ENCODE measurements around the gene MAP3K3. TPM values are rescaled to one million over a fixed set of nuclear protein-coding genes. Genes with fewer than 3 reads are reported as not detected.

Gene MAP3K3
- total RNA-seq (2014; rRNA removed; shearing (Covaris generic)) = 16.8 and 19.7 TPM in 2 replicates

DNA sequence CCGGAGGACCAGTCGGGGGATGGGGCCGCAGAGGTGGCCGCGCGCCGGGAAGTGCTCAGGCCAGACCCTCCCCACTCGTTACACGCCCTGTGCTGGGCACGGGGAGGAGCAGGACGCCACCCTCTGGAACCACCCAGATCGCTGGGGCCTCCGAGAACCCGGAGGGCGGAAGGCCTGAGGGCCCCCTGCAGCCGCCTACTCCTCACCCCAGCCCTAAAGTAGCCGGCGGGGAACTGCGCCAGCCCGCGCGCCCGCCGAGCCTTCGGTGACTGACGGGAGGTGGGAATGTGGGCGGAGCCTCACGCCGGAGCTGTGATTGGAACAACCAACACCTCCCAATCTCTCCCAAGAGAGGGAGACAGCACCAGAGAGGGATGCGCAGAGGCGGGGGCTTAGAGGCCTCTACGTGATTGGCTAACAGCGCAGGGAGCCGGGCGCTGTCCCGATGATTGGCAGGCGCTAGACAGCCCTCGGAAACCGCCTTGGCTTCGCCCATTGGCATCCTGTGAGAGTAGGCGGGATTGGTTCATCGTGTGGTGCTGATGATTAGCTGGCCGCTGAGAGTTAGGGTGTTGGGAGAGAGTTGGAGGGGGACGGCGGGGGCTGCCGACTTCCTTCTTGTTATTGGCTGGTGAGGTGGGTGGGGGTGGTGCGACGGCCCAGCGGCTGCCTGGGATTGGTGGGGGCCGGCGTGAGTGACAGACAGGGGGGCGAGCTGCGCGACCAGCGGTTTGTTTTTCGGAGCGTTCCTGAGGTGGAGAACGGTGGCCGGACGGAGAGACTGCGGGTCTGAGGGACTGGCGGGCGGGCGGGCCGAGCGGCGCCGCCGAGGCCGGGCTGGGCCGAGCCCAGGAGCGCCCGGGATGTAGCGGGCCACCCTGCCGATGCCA lies at the start of gene MAP3K3:
Gene MAP3K3, plus strand, starts transcription at position 734 of the 890 bp plus-strand sequence. CDS start 343 bp downstream, outside the sequence.
- peak; percentile 100 for DNase-seq (ENCODE audit: low read depth)

DNA sequence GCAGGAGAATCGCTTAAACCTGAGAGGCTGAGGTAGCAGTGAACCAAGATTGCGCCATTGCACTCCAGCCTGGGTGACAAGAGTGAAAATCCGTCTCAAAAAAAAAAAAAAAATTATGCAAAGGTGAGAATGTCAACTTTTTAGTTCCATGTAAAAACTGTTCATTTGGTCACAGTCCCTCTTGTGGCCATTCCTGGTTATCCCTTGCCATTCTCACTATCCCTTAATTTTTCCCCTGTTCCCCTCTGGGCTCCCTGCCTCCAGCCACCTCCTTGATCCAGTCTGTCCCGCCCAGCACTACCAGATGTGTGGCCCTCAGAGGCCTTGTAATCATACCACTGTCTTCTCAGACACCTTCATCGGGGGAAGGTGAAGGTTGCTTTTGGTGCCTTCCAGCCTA lies 48.6 kb upstream of the MAP3K3 start:
- DNase-seq (ENCODE audit: low read depth) = no peak

GRCh38 chr17:63578027-63578768 lies 44.0 kb upstream of the MAP3K3 start:
- no peak for DNase-seq (ENCODE audit: low read depth)

- DNase-seq (ENCODE audit: low read depth) = no peak
These were observed 43.5 kb upstream of the MAP3K3 start for GRCh38 chr17:63578769-63579111.

DNA sequence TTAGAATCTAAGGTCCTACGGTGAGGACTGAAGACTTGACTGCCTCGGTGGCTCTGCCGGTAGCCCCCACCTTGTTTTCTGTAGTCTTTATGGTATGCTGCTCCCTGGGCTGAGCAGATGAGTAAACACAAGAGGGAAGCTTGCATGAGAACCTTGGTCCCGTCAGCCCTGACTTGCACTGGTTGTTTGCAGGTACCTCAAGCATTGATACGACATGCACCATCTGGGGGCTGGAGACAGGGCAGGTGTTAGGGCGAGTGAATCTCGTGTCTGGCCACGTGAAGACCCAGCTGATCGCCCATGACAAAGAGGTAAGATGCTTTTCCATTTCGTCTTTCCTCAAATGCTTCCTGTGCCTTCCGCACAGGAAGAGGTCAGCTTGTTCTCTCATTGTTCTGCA lies 42.6 kb upstream of the MAP3K3 start:
- no peak for DNase-seq (ENCODE audit: low read depth)

DNA sequence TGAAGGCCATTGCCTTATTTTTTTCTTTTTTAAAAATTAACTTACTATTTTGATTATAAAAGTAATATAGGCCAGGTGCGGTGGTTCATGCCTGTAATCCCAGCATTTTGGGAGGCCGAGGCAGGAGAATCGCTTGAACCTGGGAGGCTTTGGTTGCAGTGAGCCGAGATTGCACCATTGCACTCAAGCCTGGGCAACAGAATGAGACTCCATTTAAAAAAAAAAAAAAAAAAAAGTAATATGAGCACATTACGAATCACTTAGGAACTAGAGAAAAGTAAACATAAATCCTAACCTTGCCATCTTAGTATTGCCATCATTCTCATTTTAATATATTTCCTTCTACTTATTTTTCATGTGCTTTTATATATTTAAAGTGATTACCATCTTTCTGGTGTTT lies 34.4 kb upstream of the MAP3K3 start:
- no peak for DNase-seq (ENCODE audit: low read depth)

DNA sequence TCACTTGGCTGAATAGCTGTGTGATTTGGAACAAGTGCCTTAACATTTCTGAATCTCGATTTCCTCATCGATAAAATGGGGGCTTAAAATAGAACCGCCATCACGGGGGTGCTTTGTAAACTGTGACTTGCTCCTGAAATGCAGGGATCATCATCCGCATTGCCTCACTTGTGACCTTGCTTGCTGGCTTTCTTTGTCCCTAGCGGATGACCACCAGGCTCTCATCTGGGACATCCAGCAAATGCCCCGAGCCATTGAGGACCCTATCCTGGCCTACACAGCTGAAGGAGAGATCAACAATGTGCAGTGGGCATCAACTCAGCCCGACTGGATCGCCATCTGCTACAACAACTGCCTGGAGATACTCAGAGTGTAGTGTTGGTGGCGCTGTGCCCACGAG lies 33.4 kb upstream of the MAP3K3 start:
- DNase-seq (ENCODE audit: low read depth) = no peak

DNA sequence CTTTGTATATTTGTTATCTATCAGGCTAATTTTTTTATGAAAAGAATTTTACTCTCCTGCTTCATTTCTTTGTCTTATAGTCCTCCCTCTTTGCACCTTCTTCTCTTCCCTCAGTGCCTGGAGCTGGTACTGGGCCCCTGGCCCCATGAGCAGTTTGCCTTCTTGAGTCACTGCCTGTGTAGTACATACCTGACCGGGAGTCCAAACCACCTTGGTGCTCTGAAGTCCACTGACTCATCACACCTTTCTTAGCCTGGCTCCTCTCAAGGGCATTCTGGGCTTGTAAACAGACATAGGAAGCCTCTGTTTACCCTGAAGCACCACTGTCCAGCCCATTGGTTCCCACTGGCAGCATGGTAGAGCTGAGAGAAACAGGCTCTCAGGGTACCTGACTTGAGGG lies 32.6 kb upstream of the MAP3K3 start:
- DNase-seq (ENCODE audit: low read depth) = no peak

GRCh38 chr17:63592797-63593196 lies 29.4 kb upstream of the MAP3K3 start:
- no peak for DNase-seq (ENCODE audit: low read depth)

- no peak for DNase-seq (ENCODE audit: low read depth)
These were observed 27.1 kb upstream of the MAP3K3 start for GRCh38 chr17:63595132-63595531.

GRCh38 chr17:63596856-63597586 lies 25.2 kb upstream of the MAP3K3 start:
- no peak for DNase-seq (ENCODE audit: low read depth)

GRCh38 chr17:63598281-63598680 lies 23.9 kb upstream of the MAP3K3 start:
- no peak for DNase-seq (ENCODE audit: low read depth)

DNA sequence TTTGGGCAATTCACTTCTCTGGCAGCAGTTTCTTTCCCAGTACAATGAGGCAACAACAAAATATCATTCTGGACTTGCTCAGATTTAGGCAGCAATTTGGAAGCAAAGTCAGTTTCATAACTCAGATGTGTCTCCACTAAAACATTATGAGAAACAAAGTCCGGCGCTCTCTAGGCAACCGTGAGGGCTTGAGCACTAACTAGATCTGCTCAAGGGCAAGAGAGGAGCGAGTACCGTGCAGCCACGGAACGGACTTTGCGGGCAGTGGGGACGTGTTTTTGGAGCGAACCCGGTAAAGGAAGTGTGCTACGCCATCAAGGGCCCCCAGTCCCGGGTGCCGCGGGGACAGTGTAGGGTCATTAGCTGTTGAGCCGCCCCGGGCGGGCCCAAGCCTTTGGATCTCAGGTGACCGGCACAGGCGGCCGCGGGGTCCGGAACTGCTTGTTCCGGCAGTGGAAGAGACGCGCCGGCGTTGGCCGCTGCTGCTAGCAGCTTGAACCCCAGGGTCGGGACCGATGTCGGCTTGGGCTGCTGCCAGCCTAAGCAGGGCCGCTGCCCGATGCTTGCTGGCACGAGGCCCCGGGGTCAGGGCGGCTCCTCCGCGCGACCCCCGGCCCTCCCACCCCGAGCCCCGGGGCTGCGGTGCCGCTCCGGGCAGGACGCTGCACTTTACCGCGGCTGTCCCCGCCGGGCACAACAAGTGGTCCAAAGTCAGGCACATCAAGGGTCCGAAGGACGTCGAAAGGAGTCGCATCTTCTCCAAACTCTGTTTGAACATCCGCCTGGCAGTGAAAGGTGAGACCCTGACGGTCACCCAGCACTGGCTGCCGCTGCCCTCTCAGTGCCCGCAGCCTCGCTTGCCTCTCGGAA lies 21.4 kb upstream of the MAP3K3 start, which contains the start of gene TACO1:
Gene TACO1, plus strand, starts transcription at position 327 of the 870 bp plus-strand sequence. Its CDS starts 189 bp downstream, at position 516.
- peak; percentile 84 for DNase-seq (ENCODE audit: low read depth)

- DNase-seq (ENCODE audit: low read depth) = no peak
These were observed 20.5 kb upstream of the MAP3K3 start for GRCh38 chr17:63601439-63602371.

DNA sequence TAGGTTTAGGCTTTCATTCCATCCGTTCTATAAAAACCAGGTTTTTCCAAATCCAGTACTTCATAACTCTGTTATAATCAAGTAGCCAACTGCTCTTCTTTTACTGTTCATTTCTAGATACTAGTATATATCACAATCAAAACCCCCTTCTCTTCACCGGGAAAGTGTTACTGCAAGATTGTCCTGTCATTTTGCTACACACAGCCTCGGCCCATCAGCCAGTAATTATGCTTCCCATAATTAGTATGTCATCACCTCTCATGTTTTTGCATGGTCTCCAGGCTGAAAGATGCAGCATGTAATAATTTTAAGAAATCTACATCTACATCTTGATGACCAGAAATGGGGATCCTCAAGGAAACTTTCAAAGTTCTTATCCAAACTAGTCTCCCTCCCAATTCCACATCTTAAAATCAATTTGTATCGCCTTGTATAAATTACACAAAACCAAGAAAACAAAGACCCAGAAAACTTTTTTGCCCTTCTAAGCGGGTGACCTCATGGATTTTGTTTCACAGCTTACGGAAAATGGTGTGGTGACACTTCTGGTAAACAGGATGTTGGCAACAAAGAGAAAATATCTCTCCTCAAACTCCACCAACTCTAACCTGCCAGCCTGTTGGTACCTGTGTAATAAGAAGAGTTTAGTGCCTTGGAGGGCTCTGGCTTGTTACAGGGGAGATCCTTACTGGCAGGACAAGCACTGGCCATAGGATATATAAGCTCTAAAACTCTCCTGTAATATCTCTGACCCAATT lies 12.2 kb upstream of the MAP3K3 start:
- DNase-seq (ENCODE audit: low read depth) = no peak

GRCh38 chr17:63610854-63611253 lies 11.4 kb upstream of the MAP3K3 start:
- DNase-seq (ENCODE audit: low read depth) = no peak

DNA sequence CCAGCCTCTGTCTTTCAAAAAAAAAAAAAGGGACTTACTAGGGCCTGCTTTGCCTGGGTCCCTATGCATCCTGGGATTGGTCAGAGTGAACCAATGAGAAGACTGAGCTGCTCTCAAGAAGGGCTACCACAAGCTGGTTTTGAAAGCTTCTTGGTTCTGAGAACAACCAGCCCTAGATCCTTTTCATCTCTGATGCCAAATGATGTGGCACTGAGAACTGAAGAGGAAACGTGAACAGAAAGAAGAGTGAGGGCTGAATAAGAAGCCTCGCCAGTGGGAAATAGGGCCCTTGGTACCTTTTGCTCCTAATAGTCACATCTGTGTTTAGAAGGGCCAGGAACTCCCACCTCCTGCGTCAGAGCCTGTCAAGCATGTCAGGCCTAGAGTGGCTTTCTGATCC lies 10.9 kb upstream of the MAP3K3 start:
- no peak for DNase-seq (ENCODE audit: low read depth)

- DNase-seq (ENCODE audit: low read depth) = no peak
These were observed 8.6 kb upstream of the MAP3K3 start for GRCh38 chr17:63613663-63614062.

DNA sequence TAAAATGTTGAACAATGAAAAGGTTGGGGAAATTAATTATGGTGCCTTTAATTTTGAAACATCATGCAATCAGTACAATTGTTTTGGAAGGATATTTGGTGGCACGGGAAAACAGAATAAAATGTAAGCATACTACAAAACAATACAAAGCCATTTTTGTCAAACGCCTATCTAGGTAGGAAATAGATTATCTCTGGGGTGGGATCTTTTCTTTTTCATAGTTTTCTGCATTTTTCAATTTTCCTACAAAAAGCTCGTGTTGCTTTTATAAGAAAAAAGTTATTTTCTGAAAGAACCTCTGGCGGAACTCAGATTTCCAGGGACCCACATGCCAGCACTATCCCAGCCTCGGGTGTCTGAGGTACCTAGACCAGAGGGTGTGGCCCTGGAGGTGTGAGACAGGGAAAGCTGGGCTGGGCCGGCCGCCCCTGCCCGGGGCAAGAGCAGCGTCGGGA lies 961 bp upstream of the MAP3K3 start:
- no peak for DNase-seq (ENCODE audit: low read depth)

Measured in Daoy (cell line).